GM18870 (cell line): ENCODE data around the gene ARID3B.
"Not testable (repeated sequence)": the region's sequence is repeated elsewhere in the genome, so short reads cannot be mapped to it uniquely, and the experiment has no call there.

Experiments
- ATAC-seq: cut with Tn5 transposase; IDR thresholded peaks from one replicate; pipeline ENCODE4 v1.9.1; 2021; ENCODE audit warnings: moderate library complexity; ENCODE audit not compliant: unreplicated experiment

ARID3B gene

GRCh38 chr15:74618841-74619596 lies 78.0 kb downstream of the ARID3B start:
- no peak for ATAC-seq

GRCh38 chr15:74619916-74620635 lies 79.1 kb downstream of the ARID3B start:
- no peak for ATAC-seq

GRCh38 chr15:74620636-74621545 lies 79.9 kb downstream of the ARID3B start:
- no peak for ATAC-seq

- no peak for ATAC-seq
Observed at GRCh38 chr15:74621546-74621920, 80.5 kb downstream of the ARID3B start.

- ATAC-seq = no peak
Observed at GRCh38 chr15:74621936-74622335, 80.9 kb downstream of the ARID3B start.

GRCh38 chr15:74622758-74623157 lies 81.7 kb downstream of the ARID3B start:
- no peak for ATAC-seq

- no peak for ATAC-seq
Observed at GRCh38 chr15:74624020-74624602, 83.1 kb downstream of the ARID3B start.

- no peak for ATAC-seq
Observed at GRCh38 chr15:74625693-74626092, 84.7 kb downstream of the ARID3B start.

GRCh38 chr15:74626336-74626735 lies 85.3 kb downstream of the ARID3B start:
- ATAC-seq = no peak

GRCh38 chr15:74626752-74627692 lies 86.0 kb downstream of the ARID3B start:
- no peak for ATAC-seq

- no peak for ATAC-seq
Observed at GRCh38 chr15:74627766-74628165, 86.7 kb downstream of the ARID3B start.

GRCh38 chr15:74628199-74628598 lies 87.2 kb downstream of the ARID3B start:
- ATAC-seq = no peak

GRCh38 chr15:74628949-74629348 lies 87.9 kb downstream of the ARID3B start:
- ATAC-seq = no peak

- ATAC-seq = not testable (repeated sequence)
Observed at GRCh38 chr15:74629696-74630095, 88.7 kb downstream of the ARID3B start.

GRCh38 chr15:74630284-74631086 lies 89.5 kb downstream of the ARID3B start:
- no peak for ATAC-seq

- ATAC-seq = no peak
Observed at GRCh38 chr15:74631087-74631385, 90.0 kb downstream of the ARID3B start.

- no peak for ATAC-seq
Observed at GRCh38 chr15:74631408-74631807, 90.4 kb downstream of the ARID3B start.

GRCh38 chr15:74631935-74632560 lies 91.0 kb downstream of the ARID3B start:
- no peak for ATAC-seq

GRCh38 chr15:74632601-74633000 lies 91.6 kb downstream of the ARID3B start:
- no peak for ATAC-seq
